GM21381 (cell line): Measurements from ENCODE around the gene HAAO.
"Not testable (repeated sequence)": the region's sequence is repeated elsewhere in the genome, so short reads cannot be mapped to it uniquely, and the experiment has no call there.

ENCODE experiments used
- ATAC-seq: cut with Tn5 transposase; IDR thresholded peaks from one replicate; pipeline ENCODE4 v1.9.1; 2021; ENCODE audit warnings: mild to moderate bottlenecking, moderate library complexity; ENCODE audit not compliant: unreplicated experiment

The HAAO gene

DNA sequence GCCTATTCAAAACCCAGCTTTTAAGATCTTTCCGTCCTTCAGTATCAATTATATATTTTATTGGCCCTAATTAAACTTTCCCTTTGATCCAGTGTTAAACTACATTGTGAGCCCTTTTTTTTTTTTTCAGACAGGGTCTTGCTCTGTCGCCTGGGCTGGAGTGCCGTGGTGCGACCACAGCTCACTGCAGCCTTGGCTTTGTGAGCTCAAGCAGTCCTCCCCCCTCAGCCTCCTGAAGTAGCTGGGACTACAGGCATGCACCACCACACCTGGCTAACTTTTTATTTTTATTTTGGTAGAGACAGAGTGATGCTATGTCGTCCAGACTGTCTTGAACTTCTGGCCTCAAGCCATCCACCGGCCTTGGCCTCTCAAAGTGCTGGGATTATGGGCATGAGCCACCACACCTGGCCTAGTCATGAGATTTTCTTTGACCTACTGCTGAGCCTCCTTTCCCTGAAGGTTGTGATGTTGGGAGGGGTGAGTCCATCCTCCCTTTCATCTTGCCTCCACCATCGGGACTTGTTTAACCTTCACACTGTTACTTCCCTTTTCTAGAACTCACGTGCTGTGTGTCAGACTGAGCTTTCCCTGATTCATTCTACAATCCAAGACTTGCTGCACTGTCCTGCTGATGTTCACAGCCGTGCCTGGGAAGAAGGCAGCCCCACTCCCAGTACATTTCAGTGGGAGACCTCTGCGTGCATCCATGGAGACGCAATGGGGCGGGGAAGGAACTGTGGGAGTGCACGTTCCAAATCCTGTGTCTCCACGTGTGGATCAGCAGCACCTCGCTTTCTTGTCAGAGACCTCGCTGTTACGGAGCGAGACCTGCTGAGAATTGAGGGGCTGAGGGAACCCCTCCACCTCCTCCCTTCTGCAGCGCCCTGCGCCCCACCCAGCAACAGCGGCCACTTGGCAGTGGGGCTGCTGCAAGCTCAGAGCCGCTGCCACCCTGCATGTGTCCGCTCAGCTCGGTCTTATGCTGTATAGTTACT is 39.3 kb downstream of the HAAO start:
- no peak for ATAC-seq

DNA sequence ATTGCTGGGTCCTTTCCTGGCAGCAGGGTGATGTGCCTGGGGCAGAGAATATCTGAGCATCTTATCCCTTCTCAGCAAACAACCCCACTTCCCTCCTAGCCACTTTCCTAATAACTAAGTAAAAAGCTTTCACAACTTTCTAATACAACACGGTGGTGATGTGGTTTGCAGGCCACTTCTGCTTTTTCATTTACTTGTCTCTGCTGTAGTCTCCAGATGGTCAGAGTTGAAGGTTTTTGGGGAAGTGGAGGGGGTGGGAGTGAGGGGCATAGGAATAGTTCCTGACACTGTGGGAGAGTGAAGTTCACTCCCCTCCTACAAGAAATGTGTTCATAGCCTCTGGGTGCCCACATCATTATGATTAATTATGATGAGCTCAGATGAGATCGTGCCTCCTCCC is 40.1 kb downstream of the HAAO start:
- ATAC-seq, result peak; percentile 56

DNA sequence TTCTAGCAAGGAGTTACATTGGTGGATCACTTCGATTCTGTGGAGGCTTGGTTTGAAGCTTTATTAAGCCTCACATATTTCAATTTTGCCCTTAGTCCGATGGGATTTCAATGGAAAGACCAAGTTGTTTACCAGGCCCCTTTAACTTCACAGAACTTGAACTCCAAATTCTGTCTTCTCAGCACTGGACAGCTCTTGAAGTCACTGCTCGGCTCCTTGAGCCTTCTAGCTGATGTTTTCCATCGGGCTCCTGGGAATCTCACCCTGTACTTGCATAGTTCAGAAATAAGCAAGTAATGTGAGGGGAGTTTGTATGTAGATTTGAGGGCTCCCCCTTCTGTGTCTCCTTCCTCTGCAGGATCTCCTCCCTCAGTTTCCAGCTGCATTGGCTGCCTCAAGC is 43.5 kb downstream of the HAAO start:
- ATAC-seq, result no peak

DNA sequence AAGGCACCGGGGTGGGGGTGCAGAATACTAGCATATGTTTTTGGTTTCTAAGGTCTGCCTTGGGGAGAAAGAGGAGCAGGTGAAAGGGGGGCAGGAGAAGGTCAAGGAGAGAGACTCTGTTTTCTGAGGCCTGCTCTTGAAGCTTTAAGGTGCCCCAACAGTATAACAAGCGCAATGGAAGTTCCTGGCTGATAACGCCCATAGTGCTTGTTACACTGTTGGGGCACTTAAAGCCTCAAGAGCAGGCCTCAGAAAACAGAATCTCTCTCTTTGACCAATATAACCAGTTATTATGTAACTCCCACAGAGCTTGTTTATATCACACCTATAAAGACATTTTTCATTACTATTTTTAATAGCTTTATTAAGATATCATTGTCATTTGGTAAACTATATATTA is 45.0 kb downstream of the HAAO start:
- ATAC-seq, result no peak

DNA sequence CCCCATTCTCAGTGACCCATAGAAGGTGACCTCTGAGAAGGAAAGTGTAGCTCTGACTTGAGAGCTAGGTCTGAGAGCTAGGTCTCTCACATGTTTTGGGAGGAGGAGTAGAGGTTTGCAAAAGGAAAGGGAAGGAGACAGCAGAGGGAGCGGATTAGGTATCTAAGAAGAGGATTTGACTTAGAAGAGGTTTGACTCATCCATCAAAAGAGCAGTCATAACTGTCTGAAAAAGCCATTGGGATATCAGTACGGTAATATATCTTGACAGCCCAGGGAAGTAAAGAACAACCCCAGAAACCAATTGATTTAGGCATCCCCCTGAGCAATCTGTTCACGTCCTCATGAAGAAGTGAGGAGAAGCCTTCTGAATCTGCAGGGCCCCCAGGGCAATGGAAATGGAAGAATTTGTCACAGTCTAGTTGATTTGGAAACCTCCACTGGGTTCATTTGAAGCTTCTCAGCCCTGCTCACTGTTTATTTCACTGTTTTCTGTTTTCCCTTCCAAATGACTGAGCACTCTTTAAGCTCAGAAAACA is 47.8 kb downstream of the HAAO start:
- ATAC-seq, result no peak

DNA sequence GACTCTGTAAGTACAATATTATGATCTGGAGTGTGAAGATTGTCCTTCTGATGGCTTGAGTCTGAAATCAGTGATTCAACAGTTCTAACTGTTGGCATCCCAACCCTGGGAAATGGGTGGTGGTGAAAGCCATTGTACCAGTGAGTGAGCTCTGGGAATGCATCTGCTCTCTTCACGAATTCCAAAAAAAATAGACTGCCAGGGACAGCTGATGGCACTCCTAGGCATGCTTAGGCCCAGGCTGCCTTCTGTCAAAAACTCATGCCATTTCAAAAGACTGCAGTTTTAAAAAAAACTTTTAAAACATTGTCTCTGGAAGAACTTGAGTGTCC is 48.8 kb downstream of the HAAO start:
- no peak for ATAC-seq

DNA sequence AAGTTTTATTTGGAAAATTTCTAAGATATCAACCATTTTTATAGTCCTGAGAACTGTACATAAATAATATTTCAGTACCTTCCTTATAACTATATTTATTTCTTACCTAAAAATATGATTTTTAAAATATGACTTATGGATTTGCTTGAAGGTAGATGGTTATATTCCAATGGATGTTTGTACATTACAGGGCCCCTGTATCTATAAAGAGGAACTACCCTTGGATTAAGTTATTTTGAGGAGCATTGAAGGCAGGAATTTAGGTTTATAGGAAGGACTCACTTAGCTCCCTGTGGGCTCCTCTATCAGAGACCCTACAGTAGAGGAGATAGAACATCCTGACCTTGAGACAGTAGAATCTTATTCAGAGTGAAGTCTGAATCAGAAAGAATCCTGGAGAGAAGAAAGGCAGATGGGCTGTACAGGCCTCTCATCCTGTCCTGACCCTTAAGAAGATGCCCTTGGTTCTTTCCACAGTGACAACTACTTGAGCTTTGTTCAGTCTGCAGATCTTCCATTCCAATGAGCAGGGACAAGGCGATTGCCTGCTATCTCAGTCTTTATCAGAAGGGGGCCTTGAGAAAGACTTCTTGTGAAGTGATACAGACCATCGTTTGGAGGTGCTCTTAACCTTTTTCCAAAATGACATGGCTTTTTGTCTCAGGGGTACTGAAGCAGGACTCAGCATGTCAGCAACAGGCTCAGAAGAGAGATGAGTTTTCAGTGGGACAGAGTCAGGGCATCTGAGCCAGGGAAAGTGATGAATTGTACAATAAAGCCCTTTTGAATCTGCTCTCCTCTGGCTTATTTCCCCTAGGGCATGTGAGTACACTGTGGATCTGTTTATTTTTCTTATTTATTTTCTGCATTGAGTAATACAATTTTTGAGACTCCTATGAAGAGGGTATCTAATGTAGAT is 49.4 kb downstream of the HAAO start:
- no peak for ATAC-seq

DNA sequence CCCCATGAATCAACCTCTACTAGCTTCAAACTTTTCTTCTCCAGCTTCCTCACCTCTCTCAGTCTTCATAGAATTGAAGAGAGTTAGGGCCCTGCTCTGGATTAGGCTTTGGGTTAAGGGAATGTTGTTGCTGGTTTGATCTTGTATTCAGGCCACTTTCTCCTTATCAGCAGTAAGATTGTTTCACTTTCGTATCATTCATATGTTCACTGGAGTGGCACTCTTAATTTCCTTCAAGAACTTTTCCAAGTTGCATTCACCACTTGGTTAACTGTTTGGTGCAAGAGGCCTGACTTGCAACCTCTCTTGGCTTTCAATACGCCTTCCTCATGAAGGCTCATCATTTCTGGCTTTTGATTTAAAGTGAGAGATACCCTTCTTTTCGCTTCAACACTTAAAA is 51.2 kb downstream of the HAAO start:
- no peak for ATAC-seq

DNA sequence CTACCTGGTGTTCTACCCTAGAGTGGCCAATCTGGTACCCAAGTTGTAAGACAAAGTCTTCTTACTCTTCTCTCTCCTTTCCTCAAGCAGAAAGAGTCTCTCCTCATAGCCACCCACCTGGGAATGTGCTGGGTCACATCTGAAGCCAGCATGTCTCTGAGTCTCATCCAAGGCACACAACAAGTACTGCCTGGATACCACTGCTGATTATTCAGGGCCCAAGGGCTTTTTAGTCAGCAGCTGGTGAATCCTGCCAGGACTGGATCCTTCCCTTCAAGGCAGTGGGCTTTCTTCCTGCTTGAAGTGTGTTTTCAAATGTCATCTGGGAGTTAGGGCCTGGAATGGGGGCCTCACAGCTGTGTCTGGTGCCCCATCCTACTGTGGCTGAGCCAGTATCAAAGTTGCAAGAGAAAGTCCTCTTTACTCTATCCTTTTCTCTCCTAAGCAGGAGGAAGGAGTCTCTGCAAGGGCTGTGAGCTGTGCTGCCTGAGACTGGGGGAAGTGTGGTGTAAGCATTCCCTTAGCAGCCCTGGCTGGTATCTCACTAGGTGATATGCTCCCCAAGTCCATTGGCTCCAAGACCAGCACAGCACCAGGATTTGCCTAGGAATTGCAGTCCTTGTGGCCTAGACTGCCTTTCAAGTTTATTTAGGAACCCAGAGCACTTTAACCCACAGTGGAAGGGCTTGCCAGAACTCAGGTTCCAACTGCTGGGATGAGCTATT is 55.6 kb downstream of the HAAO start:
- no peak for ATAC-seq

DNA sequence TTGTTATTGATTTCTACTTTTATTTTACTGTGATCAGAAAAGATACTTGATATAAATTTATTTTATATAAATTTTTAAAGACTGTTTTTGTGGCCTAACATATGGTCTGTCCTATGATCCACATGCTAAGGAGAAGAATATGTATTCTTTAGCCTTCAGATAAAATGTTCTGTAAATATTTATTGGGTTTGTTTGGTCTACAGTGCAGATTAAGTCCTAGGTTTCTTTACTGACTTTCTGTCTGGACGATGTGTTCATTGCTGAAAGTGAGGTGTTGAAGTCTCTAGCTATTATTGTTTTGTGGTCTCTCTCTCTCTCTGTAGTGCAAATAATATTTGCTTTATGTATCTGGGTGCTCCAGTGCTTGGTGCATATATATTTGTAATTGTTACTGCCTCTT is 58.5 kb downstream of the HAAO start:
- no peak for ATAC-seq

DNA sequence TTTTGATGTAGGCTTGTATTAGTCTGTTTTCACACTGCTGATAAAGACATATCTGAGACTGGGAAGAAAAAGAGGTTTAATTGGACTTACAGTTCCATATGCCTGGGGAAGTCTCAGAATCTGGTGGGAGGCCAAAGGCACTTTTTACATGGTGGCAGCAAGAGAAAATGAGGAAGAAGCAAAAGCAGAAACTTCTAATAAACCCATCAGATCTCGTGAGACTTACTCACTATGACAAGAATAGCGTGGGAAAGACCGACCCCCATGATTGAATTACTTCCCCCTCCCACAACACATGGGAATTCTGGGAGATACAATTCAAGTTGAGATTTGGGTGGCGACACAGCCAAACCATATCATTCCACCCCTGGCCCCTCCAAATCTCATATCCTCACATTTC is 61.1 kb downstream of the HAAO start:
- not testable (repeated sequence) for ATAC-seq

DNA sequence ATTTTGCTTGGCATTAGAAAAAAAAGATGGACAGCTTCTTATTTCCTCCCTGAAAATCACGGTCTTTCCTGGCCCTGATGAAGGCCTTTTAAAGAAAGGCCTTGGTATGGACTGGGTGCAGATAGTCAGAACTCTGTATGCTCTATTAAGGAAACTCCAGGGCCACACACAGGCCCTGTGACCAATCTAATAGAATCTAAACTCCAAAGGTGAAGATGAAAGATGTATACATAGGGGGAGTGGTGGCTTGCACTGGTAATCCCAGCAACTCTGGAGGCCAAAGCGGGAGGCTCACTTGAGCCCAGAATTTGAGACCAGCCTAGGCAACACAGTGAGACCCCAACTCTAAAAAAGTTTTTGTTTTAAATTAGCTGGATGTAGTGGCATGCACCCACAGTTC is 65.7 kb downstream of the HAAO start:
- ATAC-seq, result no peak

DNA sequence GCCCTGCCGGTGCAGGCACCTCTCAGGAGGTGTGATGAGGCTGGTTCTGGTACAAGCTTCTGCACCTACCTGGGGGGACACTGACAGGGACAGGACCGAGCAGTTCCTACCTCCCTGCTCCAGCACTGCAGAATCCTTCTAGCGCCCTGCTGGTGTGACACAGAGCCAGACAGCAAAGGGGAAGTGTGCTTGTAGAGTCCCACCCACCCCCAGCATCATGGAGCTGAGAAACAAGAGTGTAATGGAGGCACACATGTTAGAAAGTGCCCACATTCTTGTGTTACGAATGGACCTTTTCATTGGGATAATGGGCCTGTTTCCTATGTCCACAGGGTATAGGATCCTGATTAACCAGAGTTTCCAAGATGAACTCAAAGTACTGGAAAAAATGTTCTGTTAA is 66.7 kb downstream of the HAAO start:
- ATAC-seq, result no peak

DNA sequence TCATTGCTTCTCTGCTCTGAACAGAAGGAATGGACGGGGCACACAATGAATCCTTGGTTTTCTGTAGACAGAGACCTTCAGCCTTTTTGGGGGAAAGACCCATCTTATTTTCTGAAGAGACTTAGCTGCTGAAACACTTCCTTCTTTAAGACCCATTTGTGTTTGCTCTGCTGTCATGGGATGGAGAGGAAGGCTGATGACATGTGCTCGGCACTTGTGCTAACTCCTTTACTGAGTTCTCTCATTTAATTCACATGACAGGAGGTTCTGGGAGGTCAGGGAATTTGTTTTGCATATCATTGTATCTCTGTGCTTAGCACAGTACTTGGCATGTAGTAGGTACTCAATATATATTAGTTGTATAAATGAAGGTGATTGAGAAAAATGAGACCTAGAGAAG is 67.5 kb downstream of the HAAO start:
- ATAC-seq, result no peak

DNA sequence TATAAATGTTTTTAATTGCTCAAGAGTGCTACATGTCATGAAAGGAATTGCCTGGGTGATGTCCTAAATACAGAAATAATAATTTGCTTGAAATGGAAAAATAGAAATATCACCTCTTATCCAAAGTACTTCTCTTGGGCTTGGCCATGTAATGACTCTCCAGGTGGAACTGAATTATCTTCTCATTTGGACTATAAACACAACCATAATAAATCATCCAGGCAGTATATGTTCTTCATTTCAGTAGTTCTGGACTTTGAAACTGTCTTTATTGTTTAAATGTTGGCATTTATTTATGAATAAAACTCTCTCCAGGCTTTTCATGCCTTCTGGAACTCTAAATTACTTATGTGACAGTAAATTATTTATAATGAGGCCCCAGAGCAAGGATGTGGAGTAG is 68.9 kb downstream of the HAAO start:
- ATAC-seq, result no peak

DNA sequence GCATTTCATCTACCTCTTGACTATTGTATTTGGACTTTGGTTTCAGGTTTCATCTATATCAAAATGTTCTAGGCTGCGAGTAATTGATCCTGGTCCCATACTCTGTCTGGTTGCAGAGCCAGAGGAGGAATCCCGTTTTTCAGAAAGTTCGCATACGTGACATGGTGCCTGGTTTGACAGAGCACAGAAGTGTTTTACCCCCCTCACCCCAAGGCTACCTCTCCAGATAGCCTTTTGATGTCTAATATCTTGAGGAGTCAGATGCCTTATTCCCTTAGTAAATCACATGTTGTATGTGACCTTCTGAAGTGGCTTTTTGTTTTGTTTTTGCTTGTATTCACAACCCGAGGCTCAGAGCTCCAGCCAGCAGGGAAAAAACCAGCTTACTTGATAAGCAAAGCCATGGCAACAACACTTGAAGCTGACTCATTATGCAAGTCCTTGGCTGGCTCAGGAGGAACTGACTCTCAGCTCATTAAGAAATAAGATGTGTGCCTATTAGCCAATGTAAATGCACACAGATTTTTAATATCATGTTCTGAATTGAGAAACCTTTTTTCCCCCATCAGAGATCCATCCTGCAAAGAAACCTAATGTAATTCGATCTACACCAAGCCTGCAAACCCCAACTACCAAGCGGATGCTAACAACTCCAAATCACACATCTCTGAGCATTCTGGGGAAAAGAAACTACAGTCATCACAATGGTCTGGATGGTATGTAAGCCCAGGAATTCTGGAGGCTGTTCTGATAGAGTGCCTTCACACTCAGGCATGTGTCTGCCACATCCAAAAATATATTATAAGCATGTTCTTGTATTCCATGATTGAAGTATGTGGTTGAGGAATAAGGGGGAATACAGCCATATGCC is 69.8 kb downstream of the HAAO start:
- peak; percentile 97 for ATAC-seq

DNA sequence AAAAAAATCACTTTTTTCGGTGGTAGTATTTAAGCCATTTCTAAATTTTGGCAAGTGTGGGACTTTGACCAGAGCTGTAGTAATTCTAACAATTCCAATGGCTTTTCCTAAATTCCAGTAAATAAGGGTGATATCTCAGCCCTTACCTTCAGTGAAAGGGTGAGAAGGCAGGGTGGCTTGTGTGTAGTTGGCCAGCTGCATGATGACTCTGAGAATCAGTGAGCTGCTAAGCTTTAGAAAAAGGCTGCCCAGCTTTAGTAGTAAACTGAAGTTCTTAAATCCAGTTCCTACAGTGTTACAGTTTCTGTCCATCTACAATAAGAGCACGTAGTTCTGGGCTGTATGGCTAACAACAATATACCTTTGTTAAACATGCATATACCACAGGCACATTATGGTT is 70.5 kb downstream of the HAAO start:
- no peak for ATAC-seq
